NB4 (cell line): ENCODE results near the gene KAZN.

Experiments
- DNase-seq: peaks from one replicate; pipeline ENCODE4 v3.0.0; 2010; ENCODE audit warnings: low read depth
- H3K4me3 ChIP-seq: one replicate; pipeline ENCODE4 v1.5.1; 2011; ENCODE audit warnings: mild to moderate bottlenecking, low read depth, low read length, moderate library complexity
- CTCF ChIP-seq: IDR thresholded peaks from one replicate; pipeline ENCODE4 v1.5.1; 2012; ENCODE audit warnings: low read depth, low read length
- MYC ChIP-seq: IDR thresholded peaks from 2 replicates; pipeline ENCODE4 v1.6.1; 2011; ENCODE audit warnings: low read depth, low read length
- POLR2A ChIP-seq: IDR thresholded peaks from 2 replicates; pipeline ENCODE4 v1.6.1; 2011; ENCODE audit warnings: mild to moderate bottlenecking; ENCODE audit not compliant: insufficient read length; ENCODE audit errors: extremely low read depth
- TF ChIP-seq, protein P1 (sequence below): IDR thresholded peaks from 2 replicates; pipeline ENCODE4 v1.6.1; 2011; ENCODE audit warnings: low read depth, low read length

KAZN gene

GRCh38 chr1:14678011-14678638 is 79.6 kb downstream of the KAZN start:
- no peak overlapping the region for H3K4me3 ChIP-seq
- no peak for DNase-seq
- TF ChIP-seq, protein P1, sequence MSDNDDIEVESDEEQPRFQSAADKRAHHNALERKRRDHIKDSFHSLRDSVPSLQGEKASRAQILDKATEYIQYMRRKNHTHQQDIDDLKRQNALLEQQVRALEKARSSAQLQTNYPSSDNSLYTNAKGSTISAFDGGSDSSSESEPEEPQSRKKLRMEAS, result no peak
- TF ChIP-seq CTCF, result no peak
- no peak for TF ChIP-seq POLR2A

GRCh38 chr1:14679027-14679688 is 80.7 kb downstream of the KAZN start:
- no peak overlapping the region for H3K4me3 ChIP-seq
- no peak for TF ChIP-seq POLR2A
- no peak for TF ChIP-seq MYC
- TF ChIP-seq, protein P1, result no peak
- no peak for TF ChIP-seq CTCF
- no peak for DNase-seq

GRCh38 chr1:14681182-14681581 is 82.7 kb downstream of the KAZN start:
- H3K4me3 ChIP-seq, result no peak overlapping the region
- no peak for DNase-seq
- TF ChIP-seq, protein P1, result no peak
- no peak for TF ChIP-seq MYC
- TF ChIP-seq CTCF, result no peak
- TF ChIP-seq POLR2A, result no peak

DNA sequence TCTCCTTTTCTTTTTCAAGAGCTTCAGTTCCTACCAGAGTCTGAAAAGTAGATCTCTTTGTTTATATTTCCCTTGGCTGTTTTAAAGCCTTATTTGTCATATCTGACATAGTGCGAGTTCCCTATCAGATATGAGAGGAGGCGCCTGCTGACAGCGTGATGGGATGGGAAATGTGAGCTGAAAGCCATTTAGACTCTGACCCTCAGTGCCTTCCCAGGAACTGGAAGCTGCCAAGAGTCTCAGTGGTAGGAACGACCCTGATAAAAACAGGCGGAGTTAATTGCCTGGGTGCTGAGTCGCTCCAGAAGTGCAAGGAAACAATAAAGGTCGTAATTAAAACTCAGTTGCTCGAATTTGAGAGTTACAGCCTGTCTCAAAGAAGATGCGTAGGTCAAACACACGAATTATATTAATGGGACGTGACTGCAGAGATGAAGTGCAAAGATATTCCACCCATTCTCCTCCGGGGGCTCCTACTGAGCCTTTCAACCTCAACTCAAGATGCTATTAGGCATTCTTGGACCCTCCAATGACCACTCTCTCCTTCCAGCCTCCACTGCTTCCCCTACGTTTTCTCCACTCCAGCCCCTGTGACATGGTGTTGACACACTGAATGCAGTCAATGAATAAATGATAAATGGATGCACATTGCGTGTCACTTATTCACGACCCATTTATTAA is 84.6 kb downstream of the KAZN start:
- H3K4me3 ChIP-seq, result no peak overlapping the region
- DNase-seq, result no peak
- TF ChIP-seq, protein P1, result no peak
- TF ChIP-seq MYC (no peak), POLR2A (no peak), CTCF (no peak)

DNA sequence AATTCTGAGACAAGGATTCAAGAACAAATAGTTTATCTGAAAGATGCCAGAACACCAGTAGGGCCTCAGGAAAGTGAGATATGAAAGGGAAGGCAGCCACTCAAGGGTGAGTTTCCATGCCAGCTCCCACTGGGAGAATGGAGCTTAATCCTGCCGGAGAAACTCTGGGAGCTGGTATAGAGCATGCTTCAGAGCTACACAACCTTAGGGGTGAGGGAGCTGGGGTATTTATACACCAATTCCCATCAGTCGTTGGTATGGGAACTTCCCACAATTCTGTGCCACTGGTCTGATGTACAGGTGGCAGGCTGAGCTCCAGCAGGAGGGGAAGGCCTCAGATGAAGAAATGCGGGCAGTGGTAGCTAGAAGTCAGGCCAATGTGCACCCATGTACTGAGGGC is 86.6 kb downstream of the KAZN start:
- TF ChIP-seq MYC (no peak), POLR2A (no peak), CTCF (no peak)
- TF ChIP-seq, protein P1, result no peak
- no peak for DNase-seq
- H3K4me3 ChIP-seq, result no peak overlapping the region
